B cell (primary cell): ENCODE results near the gene QRICH2.

ENCODE experiments used
- CTCF ChIP-seq: fragments of 200-600 bp; IDR thresholded peaks from one replicate; pipeline ENCODE4 v1.8.0; 2022; ENCODE audit warnings: antibody characterized with exemption, mild to moderate bottlenecking
- EZH2 ChIP-seq: IDR thresholded peaks from 2 replicates; pipeline ENCODE4 v1.6.1; 2012; ENCODE audit warnings: borderline replicate concordance, low read depth, mild to moderate bottlenecking, moderate library complexity, low read length; ENCODE audit not compliant: insufficient read depth, poor library complexity, severe bottlenecking

GRCh38 chr17:76262732-76263344 lies 45.2 kb downstream of the QRICH2 start:
- TF ChIP-seq CTCF (no peak), EZH2 (no peak)
